HG02870 (cell line): Measurements from ENCODE around the gene GSK3B.

Source experiments
- ATAC-seq: cut with Tn5 transposase; IDR thresholded peaks from one replicate; pipeline ENCODE4 v1.9.1; 2021; ENCODE audit warnings: mild to moderate bottlenecking, moderate library complexity; ENCODE audit not compliant: unreplicated experiment

The GSK3B gene

GRCh38 chr3:120093911-120094775 lies at the start of gene GSK3B:
Gene GSK3B, minus strand, starts transcription at chr3:120094447. Its CDS starts 1,013 bp downstream, at chr3:120093434.
- peak; percentile 31 for ATAC-seq

DNA sequence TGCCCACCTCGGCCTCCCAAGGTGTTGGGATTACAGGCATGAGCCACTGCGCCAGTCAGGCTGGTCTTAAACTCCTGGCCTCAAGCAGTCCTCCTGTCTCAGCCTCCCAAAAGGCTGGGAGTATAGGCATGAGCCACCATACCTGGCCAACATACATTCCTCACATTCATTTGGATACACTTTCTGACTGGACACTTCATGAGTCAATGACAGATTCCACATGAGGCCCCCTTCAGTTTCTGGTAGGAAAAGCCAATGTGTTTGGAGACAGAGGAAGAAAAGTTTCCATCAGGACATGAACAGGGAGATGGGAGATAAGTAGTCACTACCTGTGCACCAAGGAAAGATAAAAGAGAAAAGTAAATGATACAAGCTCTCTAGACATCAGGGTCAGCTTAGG lies 49.4 kb upstream of the GSK3B start:
- no peak for ATAC-seq

DNA sequence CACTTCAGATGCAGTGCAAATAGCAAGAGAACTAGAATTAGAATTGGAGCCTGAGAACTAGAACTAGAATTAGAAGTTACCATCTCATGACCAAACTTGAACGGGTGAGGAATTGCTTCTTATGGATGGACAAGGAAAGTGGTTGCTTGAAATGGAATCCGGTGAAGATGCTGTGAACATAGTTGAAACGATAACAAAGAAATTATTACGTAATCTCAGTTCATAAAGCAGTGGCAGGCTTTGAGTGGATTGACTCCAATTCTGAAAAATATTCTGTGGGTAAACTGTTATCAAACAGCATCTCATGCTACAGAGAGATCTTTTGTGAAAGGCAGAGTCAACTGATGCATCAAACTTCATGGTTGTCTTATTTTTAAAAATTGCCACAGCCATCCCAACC lies 48.0 kb upstream of the GSK3B start:
- no peak for ATAC-seq

GRCh38 chr3:120140098-120140742 lies 46.0 kb upstream of the GSK3B start:
- no peak for ATAC-seq

DNA sequence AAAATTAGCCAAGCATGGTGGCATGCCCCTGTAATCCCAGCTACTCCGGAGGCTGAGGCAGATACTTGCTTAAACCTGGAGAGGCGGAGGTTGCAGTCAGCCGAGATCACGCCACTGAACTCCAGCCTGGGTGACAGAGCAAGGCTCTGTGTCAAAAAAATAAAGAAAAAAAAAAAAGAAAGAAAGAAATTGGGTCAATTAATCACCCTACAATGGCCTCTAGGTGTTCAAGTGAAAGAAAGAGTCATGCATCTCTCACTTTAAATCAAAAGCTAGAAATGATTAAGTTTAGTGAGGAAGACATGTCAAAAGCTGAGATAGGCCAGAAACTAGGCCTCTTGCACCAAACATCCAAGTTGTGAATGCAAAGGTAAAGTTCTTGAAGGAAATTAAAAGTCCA lies 44.9 kb upstream of the GSK3B start:
- ATAC-seq, result no peak

GRCh38 chr3:120137548-120137947 lies 43.3 kb upstream of the GSK3B start:
- ATAC-seq, result no peak

DNA sequence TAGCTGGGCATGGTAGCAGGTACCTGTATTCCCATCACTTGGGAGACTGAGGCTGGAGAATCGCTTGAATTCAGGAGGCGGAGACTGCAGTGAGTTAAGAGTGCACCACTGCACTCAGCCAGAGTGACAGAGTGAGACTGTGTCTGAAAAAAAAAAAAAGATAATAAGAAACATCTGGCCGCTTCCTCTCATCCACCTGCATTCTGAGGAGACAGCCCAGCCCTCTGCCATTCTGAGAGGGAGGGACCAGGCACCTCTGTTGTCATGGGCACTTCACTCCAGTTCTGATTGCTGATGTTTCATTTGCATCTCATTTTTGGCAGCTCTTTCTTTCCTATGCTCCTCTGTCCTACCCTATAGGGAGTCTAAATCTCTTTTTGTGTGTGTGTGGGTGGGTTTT lies 36.4 kb upstream of the GSK3B start:
- no peak for ATAC-seq

- no peak for ATAC-seq
Observed at GRCh38 chr3:120129718-120130513, 35.7 kb upstream of the GSK3B start.

GRCh38 chr3:120129051-120129450 lies 34.8 kb upstream of the GSK3B start:
- no peak for ATAC-seq

GRCh38 chr3:120125992-120126391 lies 31.7 kb upstream of the GSK3B start:
- no peak for ATAC-seq

DNA sequence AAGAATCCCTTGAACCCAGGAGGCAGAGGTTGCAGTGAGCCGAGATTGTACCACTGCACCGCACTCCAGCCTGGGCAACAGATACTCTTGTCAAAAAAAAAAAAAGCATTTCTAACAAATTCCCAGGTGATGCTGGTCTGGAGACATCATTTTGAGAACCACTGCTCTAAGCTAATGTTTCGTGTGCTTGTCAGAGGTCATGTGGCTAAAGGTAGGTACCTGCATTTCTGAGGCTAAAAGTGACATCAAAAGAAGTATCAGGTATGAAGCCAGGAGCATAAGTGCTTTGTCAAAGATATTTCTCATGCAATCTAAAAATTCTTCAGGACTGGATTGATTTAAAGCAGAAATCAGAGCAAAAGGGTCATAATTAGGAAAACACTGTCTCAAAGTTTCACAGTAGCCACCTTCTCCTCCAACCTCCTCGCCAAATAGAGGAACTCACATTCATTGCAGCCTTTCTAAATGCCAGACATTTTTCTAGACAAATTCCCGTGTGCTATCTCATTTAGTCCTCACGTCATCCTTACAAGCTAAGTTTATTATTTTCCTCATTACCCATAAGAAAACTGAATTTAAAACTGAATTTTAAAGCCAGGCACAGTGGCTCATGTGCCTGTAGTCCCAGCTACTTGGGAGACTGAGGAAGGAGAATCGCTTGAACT lies 25.7 kb upstream of the GSK3B start:
- no peak for ATAC-seq

- no peak for ATAC-seq
Observed at GRCh38 chr3:120114981-120115380, 20.7 kb upstream of the GSK3B start.

DNA sequence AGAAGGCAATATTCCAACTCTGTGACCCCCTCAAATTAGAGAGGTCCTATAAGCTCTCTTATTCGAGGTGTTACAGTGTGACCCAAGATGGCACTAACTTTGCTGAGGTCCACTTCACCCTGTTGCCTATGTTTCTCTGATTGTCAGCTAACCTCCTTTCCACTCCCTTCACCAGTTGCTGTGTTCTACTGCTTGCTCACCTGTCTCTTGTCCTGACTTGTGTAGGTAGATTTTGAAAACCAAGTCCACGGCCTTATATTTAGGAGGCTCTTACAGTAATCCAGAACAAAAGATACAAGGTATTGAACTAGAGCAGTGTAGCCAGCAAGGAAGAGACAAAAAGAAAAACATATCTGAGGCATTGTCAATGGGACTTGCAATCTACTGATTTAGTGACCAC lies 20.1 kb upstream of the GSK3B start:
- no peak for ATAC-seq

- no peak for ATAC-seq
Observed at GRCh38 chr3:120113128-120114116, 19.2 kb upstream of the GSK3B start.

DNA sequence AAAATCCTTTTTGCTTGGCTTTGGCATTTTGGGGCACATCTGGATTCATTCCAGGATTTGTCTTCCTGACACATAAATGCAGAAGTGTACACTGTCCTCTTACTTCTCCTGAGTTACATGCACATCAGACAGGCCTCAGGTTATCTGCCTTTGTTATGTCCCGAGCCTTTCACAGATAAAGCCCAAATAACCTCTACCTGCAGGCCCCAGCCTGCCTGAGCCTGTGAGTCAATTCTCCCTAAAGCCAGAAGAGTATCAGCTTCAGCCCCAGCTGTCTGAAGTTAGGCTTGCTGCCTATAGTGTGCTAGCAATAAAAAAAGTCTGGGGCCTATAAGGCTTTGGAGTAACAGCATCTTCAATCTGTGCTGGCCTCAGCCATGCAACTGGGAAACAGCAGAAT lies 17.7 kb upstream of the GSK3B start:
- no peak for ATAC-seq

DNA sequence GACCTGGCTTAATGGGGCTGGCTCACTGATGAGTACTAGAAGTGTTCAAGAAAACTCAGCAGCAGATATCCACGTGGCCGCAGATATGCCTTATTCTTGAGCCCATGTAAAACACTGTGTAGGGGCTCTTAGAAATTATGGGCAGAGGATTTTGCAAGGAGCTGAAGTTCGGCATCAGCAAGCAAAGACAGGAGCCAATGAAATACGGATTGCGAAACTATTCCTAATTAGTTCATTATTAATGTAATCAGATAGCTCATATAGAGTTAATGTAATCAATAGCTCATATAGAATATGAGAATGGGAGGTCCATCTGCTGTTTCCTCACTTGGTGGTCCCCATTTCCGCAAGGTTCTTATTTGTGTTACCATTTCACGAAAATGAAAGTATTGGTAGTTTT lies 9.0 kb upstream of the GSK3B start:
- ATAC-seq, result no peak

DNA sequence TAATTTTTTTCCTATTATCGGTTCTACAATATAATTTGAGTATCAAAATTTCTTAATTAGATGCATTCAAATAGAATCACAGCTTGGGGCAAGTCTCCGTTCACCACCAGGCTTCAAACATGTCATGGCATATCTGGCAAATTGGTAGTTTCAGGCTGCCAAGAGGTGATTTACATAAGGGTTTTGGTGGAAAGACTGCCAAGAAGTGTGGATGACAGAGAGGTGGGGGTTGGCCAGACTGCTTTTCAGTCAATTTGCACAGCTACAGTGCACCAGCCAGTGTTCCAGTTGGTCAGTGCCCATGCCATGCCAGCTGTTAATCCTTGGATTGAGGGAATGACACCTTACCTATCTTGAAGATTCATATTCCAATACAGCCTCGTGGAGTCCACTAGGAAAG lies 8.4 kb upstream of the GSK3B start:
- ATAC-seq, result no peak

DNA sequence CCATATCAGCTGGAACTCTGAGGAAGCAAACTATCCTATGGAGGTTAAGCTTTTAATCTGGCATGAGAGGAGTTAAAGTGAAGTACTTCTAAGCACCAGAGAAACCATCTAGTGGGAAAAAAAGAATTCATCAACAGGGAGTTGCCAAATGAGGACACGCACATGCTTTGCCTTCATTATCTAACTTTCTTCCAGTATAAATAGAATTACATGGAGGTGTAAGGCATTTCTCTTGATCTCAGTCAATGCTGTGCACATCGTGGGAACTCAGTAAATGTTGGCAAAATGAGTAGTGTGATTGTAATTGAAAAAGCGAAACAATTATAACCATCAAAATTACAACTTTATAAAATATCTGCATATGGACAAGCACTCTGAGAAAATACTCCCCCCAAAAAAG lies 8.0 kb upstream of the GSK3B start:
- no peak for ATAC-seq

GRCh38 chr3:120101624-120102023 lies 7.4 kb upstream of the GSK3B start:
- ATAC-seq, result peak; percentile 54

GRCh38 chr3:120100711-120101110 lies 6.5 kb upstream of the GSK3B start:
- ATAC-seq, result no peak
